GM19351 (cell line): ENCODE results near the gene SLC16A9.
A peak's percentile ranks its signal among the peaks of the same experiment; 100 is the strongest.

Experiments
- ATAC-seq: cut with Tn5 transposase; IDR thresholded peaks from one replicate; pipeline ENCODE4 v1.9.1; 2021; ENCODE audit warnings: mild to moderate bottlenecking, moderate library complexity; ENCODE audit not compliant: unreplicated experiment

SLC16A9 gene

GRCh38 chr10:59631882-59632807 lies 77.5 kb downstream of the SLC16A9 start:
- no peak for ATAC-seq

- ATAC-seq, result peak; percentile 60
Measured at GRCh38 chr10:59631237-59631636, 78.4 kb downstream of the SLC16A9 start.

DNA sequence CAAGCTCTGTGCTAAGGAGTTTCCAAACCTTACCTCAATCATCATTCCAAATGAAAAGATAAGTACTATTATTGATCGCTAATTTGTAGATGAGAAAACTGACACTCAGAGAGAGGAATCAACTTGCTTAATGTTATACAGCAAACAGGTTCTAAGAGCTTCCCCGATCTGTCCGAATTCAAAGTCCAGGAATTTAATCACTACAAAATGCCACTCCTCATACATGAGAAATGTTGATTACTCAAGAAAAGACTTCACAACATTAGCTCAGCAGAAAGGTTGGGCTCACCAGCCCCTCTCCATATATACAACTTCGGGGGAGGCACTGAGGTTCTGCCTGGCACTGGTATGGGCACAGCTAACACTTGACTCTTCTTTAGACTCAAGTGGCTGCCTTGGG lies 80.7 kb downstream of the SLC16A9 start:
- ATAC-seq, result no peak

DNA sequence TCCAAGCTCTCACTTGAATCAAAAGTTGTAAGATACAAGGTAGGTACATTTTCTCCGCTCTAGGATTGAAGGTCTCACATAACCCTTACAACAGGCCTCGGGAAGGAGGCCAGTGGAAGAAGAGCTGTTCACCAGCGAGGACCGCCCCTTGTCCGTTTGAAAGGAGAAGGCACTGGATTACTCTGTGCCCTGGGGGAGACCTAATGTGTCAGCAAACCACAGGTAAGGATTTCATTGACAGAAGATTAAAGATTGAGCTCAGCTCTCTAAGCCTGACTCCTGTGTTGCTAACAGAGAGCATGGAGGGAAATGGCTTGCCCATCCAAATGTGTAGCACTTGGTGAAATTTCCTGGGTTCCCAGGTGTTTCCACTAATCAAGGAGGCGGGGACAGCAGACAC lies 81.2 kb downstream of the SLC16A9 start:
- no peak for ATAC-seq

GRCh38 chr10:59627366-59628018 lies 82.2 kb downstream of the SLC16A9 start:
- ATAC-seq, result no peak

GRCh38 chr10:59626523-59626869 lies 83.2 kb downstream of the SLC16A9 start:
- ATAC-seq, result no peak

- ATAC-seq, result peak; percentile 91
Measured at GRCh38 chr10:59625721-59626522, 83.7 kb downstream of the SLC16A9 start.

- no peak for ATAC-seq
Measured at GRCh38 chr10:59624951-59625350, 84.7 kb downstream of the SLC16A9 start.

GRCh38 chr10:59624136-59624535 lies 85.5 kb downstream of the SLC16A9 start:
- no peak for ATAC-seq

DNA sequence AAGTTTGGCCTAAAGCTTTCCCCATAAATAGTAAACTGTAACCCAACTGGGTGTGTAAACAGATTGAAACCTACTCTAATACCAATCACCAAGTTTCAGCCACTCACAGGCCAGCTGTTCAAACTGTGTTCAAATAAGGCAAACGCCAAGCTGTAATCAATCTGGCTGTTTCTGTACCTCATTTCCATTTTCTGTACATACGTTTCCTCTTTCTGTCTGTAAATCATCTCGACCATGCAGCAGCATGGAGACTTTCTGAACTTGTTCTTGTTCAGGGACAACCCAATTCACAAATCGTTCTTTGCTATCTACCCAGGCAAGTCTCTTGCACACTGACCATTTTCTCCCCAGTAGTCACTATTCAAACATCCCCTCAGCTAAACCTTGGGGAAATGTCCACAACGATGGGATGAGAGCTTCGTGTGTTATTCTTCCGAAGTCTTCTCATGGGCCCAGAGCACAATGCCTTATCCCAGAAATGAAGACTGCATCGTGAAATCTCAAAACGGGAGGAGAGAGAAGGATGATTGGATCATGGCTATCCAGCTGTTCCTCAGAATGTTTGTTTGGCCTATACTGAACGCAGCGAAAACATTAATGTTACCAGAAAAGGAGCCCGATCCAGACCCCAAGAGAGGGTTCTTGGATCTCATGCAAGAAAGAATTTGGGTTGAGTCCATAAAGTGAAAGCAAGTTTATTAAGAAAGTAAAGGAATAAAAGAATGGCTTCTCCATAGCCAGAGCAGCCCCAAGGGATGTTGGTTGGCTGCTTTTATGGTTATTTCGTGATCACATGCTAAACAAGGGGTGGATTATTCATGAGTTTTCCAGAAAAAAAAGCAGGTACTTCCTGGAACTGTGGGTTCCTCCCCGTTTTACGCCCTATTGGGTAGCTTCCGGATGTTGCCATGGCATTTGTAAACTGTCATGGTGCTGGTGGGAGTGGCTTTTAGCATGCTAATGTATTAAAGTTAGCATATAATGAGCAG lies 86.2 kb downstream of the SLC16A9 start:
- ATAC-seq, result no peak

GRCh38 chr10:59622320-59623132 lies 87.1 kb downstream of the SLC16A9 start:
- ATAC-seq, result peak; percentile 40

DNA sequence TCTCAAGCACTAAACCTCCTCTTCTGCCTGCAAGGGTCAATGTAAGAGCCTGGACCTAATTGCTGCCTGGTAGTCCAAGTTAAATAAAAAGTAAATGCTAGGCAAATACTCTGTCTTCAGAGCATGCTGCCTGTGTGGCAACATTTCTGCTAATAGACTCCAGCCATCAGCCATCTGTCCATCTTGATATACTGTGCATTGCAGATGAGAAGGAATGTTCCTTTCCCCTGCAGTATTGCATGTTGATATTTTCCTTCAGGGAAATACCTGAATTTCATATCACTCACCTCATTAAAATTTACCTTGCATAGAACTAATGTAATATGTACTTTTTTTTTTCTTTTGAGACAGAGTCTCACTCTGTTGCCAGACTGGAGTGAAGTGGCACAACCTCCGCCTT lies 87.9 kb downstream of the SLC16A9 start:
- no peak for ATAC-seq

GRCh38 chr10:59618666-59619065 lies 91.0 kb downstream of the SLC16A9 start:
- ATAC-seq, result no peak

GRCh38 chr10:59617996-59618395 lies 91.7 kb downstream of the SLC16A9 start:
- no peak for ATAC-seq

- ATAC-seq, result no peak
Measured at GRCh38 chr10:59611048-59611447, 98.6 kb downstream of the SLC16A9 start.

- no peak for ATAC-seq
Measured at GRCh38 chr10:59607970-59608369, 101.7 kb downstream of the SLC16A9 start.

DNA sequence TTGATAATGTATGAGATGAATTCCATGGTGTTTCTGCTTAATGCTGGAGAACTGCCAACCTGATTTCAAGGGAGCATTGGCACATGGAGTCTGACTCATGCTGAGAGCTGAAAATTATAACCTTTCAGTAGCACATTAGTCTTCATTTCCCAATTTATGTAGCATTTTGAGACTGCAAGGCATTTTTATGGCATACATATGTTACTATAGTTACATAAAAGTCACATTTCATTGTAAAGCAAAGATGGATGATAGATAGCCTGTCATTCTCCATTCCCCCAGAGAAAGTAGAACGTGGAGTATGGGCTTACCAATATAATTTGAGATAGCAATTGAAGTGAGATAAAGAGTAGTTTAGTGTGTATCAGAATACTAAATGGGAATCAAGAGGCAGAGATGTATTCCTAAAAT lies 103.1 kb downstream of the SLC16A9 start:
- ATAC-seq, result no peak

GRCh38 chr10:59601985-59602384 lies 107.7 kb downstream of the SLC16A9 start:
- ATAC-seq, result no peak
